ENCODE measurements around the gene NSG1.

GRCh38 chr4:4457803-4458553 is 71.1 kb downstream of the NSG1 start:
- TF ChIP-seq USF1 (IDR thresholded peaks at IDR 0.05; ENCODE audit: borderline replicate concordance, low read depth) (no peak), TEAD4 (IDR thresholded peaks at IDR 0.05; ENCODE audit: borderline replicate concordance, insufficient read depth) (no peak), CTCF (IDR thresholded peaks at IDR 0.05) (no peak), GATA2 (CRISPR knock-in tag; IDR thresholded peaks at IDR 0.05) (no peak), TAF1 (IDR thresholded peaks at IDR 0.05; ENCODE audit: borderline replicate concordance, low read depth, low read length) (no peak), POLR2AphosphoS5 (IDR thresholded peaks at IDR 0.05; ENCODE audit: low read depth, low read length) (no peak)
